Transverse colon (tissue), 4 donors: ENCODE data around the gene TAF6L. TPM values are rescaled to one million over a fixed set of nuclear protein-coding genes. Genes with fewer than 3 reads are reported as not detected.

ENCODE experiments used
- DNase-seq: peaks from one replicate; pipeline ENCODE4 v3.0.0-alpha.2; 2019
- H3K27ac ChIP-seq, 4 donors: fragments of 200-600 bp; sonication (generic); 2 replicates each; pipeline ENCODE4 v1.5.1; 2016 to 2018; ENCODE audit warnings: inconsistent platforms in 4 of 4
- H3K27me3 ChIP-seq: fragments of 200-600 bp; sonication (generic); 2 replicates; pipeline ENCODE4 v1.5.1; 2017; ENCODE audit warnings: inconsistent platforms
- H3K36me3 ChIP-seq, 4 donors: fragments of 200-600 bp; sonication (generic); 2 replicates each; pipeline ENCODE4 v1.5.1; 2017 to 2019; ENCODE audit warnings: inconsistent platforms in 4 of 4
- H3K4me1 ChIP-seq, 4 donors: fragments of 200-600 bp; sonication (generic); 2 replicates each; pipeline ENCODE4 v1.5.1; 2017 to 2020; ENCODE audit warnings: inconsistent platforms in 4 of 4
- H3K4me3 ChIP-seq, 4 donors: fragments of 200-600 bp; sonication (generic); 1 replicate in 1 of 4; 2 replicates in 3 of 4; pipeline versions ENCODE4 v1.5.1 to v1.6.1; 2017 to 2019; ENCODE audit warnings: inconsistent platforms in 4 of 4
- H3K9me3 ChIP-seq, 2 donors: fragments of 200-600 bp; sonication (generic); 2 replicates each; pipeline ENCODE4 v1.5.1; 2017 to 2019; ENCODE audit warnings: inconsistent platforms in 2 of 2
- EP300 ChIP-seq: sonication (generic); formaldehyde crosslinking; IDR thresholded peaks from one replicate; pipeline ENCODE4 v1.6.1; 2017; ENCODE audit warnings: antibody characterized with exemption, low read depth
- POLR2A ChIP-seq: fragments of 450-650 bp; IDR thresholded peaks from one replicate; pipeline ENCODE4 v1.6.1; 2016; ENCODE audit warnings: antibody characterized with exemption, mild to moderate bottlenecking, moderate library complexity
- POLR2AphosphoS5 ChIP-seq, 3 donors: sonication (generic); formaldehyde crosslinking; IDR thresholded peaks; one replicate each; pipeline ENCODE4 v1.6.1; 2016; ENCODE audit warnings: antibody characterized with exemption in 3 of 3
- WGBS, 2 donors: methylation state at CpG; one replicate each; pipeline ENCODE4 v1.1.5; 2018; ENCODE audit warnings: low coverage in 1 of 2; 5-methylcytosine and 5-hydroxymethylcytosine counted together
- in situ Hi-C, 4 donors: fragments of 200-750 bp; cut with MboI; loops; one replicate each; pipeline versions ENCODE4 v1.15.0 to v1.15.1; 2017; ENCODE audit warnings: low sequenced_read_pairs in 3 of 4, low pct_ligation_motif_present in 1 of 4, low pct_unique_long_range_greater_than_20kb in 1 of 4
- intact Hi-C: fragments of 100-400 bp; cut with DNase I; formaldehyde crosslinking; loops from one replicate; pipeline ENCODE4 v1.15.1; 2023; ENCODE audit warnings: low total_unique reads
- total RNA-seq, 4 donors: library from RNA; depleted of rRNA; stranded (reverse); fragments of >200 nt; gene quantifications; one replicate each; pipeline ENCODE4 v1.1.0, GENCODE V29; 2016
- TF ChIP-seq, protein P1 (sequence below), 5 experiments: fragments of 200-600 bp in 3 of 5; fragments of 450-650 bp in 2 of 5; sonication (generic) in 3 of 5; IDR thresholded peaks; 1 replicate in 2 of 5; 2 replicates in 3 of 5; pipeline ENCODE4 v1.5.1; 2016 to 2017; ENCODE audit warnings: antibody characterized with exemption in 5 of 5, inconsistent platforms in 3 of 5, mild to moderate bottlenecking in 2 of 5, moderate library complexity in 1 of 5

TAF6L gene
- total RNA-seq, 4 donors from 2014 or later, result 18.9 to 234 (median 22.8) TPM

DNA sequence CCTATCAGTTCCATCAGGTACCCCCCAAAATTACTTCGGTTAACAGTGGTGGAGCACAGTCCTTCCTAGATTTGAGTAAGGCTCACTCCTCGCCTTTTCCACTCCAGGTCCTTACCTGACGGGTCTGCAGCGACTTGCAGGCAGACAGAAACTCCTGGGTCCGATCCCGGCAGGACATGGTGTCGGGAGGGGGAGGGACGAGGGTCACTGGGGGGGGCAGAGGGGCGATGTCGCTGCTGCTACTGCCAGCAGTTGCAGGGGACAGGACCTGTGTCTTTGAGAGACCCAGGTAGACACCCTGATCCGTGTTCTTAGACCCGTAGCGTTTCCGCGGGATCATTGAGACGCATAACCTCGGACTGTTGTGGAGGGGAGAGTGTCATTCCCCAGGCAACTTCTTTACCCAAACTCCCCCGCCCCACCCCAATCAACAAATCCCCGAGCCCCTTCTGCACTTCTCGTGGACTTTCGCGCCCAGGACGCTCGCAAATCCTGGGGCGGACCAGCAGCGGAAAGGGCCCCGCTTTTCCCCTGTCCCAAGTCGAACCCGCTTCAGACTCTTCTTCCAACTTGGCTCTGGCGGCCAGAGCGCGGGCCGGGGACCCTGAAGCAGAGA lies 59.8 kb downstream of the TAF6L start:
- peak overlapping the region; percentile 81 to 94 (median 90) for H3K4me3 ChIP-seq
- H3K4me1 ChIP-seq, result peaks cover 17 to 36% (median 19%) of the 10 kb centered on the region in 4 donors
- no peak for DNase-seq
- peaks cover 0 to 21% (median 8%) of the 10 kb centered on the region in 4 donors for H3K36me3 ChIP-seq
- no peaks in the 10 kb centered on the region for H3K27me3 ChIP-seq
- in situ Hi-C loops (no loop called here), intact Hi-C loops (no loop called here)
- no peak for TF ChIP-seq POLR2AphosphoS5 (IDR thresholded peaks at IDR 0.05)
- peak overlapping the region; percentile 95 to 98 (median 96) for H3K27ac ChIP-seq
- WGBS, 2 donors, result 0 to 1% methylated on average over 5 to 32 of the region's 33 CpGs
- H3K9me3 ChIP-seq, result no peaks in the 10 kb centered on the region

GRCh38 chr11:62831520-62832335 lies 60.5 kb downstream of the TAF6L start, which contains the start of gene STX5:
Gene STX5 (minus strand): TSS chr11:62832051. CDS start chr11:62831243, 808 bp downstream.
- Histone ChIP-seq H3K4me3 (peak within 1 kb of the TSS; percentile 81 to 94 (median 90)), H3K36me3 (peaks cover 0 to 14% (median 5%) of the 10 kb centered on the region in 4 donors), H3K9me3 (no peaks in the 10 kb centered on the region), H3K4me1 (peaks cover 17 to 36% (median 19%) of the 10 kb centered on the region in 4 donors), H3K27ac (peak within 1 kb of the TSS; percentile 95 to 98 (median 96)), H3K27me3 (no peaks in the 10 kb centered on the region)
- DNase-seq, result peak; percentile 100
- 0% methylated on average over 64 of the region's 65 CpGs; no CpG with 5 or more reads in 1 of the 2 donors for WGBS, 2 donors
- intact Hi-C loops, result no loop called here
- TF ChIP-seq, protein P1, sequence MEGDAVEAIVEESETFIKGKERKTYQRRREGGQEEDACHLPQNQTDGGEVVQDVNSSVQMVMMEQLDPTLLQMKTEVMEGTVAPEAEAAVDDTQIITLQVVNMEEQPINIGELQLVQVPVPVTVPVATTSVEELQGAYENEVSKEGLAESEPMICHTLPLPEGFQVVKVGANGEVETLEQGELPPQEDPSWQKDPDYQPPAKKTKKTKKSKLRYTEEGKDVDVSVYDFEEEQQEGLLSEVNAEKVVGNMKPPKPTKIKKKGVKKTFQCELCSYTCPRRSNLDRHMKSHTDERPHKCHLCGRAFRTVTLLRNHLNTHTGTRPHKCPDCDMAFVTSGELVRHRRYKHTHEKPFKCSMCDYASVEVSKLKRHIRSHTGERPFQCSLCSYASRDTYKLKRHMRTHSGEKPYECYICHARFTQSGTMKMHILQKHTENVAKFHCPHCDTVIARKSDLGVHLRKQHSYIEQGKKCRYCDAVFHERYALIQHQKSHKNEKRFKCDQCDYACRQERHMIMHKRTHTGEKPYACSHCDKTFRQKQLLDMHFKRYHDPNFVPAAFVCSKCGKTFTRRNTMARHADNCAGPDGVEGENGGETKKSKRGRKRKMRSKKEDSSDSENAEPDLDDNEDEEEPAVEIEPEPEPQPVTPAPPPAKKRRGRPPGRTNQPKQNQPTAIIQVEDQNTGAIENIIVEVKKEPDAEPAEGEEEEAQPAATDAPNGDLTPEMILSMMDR (IDR thresholded peaks at IDR 0.05), result no peak
- TF ChIP-seq POLR2A, result peak; percentile 94
- TF ChIP-seq POLR2AphosphoS5 (IDR thresholded peaks at IDR 0.05), result peak; percentile 95 to 96 (median 95)
- in situ Hi-C loops, result no loop called here

DNA sequence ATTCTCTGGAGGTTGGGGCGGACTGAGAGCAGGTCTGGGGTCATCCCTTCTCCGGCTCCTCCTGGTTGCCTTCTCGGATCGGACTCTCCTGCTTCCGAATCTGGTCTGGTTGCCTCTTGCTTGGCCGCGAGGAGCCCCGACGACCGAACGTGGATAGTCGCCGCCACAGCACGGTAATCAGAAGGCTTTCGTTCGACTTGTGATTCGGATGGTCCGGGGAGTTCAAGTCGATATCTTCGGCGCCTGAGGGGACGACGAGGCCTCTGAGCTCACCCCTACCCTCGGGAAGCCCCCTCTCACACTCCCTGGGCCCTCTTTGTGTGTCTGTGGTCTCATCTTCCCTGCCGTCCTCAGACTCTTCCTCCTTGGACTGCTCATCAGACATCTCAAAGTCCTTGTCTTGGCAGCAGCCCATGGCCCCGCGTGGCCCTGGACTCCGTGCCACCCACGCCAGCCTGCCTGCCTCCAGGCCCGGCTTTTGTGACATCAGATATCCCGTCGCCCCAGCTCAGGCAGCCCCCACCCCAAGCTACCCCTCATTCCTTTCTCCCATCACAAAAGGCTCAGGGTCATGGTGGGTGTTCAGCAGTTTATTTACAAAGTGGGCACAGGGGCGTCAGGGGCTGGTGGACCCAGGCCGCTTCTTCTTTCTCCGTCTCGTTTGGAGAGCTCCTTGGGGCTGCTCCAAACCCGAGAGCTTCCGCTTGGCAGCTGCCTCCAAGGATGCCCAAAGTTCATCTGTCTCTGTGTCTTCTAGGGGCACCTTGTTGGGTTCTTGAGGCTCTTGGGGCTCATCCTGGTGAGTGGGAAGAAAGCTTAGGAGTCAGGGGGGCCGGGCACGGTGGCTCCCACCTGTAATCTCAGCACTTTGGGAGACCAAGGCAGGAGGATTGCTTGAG lies 61.4 kb downstream of the TAF6L start, which contains the start of gene TEX54:
Gene TEX54 (minus strand): TSS at position 506 of the 899 bp plus-strand sequence.
- intact Hi-C loops, result no loop called here

DNA sequence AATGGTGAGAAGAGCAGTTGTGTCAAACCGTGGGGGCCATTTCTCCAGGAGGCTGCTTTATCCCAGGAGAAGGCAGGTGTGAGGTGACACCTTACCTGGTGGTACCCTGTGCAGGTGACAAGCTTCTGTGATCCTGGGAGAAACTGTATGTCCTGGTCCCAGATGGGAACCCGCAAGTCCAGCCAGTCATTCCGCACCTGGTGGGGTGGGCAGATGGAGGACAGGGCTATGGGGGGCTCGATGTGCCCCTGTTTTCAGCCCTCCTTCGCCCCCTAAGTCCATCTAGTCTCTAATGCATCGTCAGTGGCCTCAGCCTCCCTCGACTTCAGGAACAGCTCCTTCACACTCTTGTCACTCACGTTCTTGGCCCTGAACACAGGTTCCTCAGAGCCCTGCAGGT lies 64.1 kb downstream of the TAF6L start:
- 85 to 100% methylated on average over 1 to 8 of the region's 8 CpGs for WGBS, 2 donors
- in situ Hi-C loops, result no loop called here
- peaks cover 14 to 38% (median 28%) of the 10 kb centered on the region in 4 donors for H3K4me1 ChIP-seq

More for the DNA sequence above, 61.4 kb downstream of the TAF6L start, which contains the start of gene TEX54:
- 8% methylated on average over 40 of the region's 40 CpGs; no CpG with 5 or more reads in 1 of the 2 donors for WGBS, 2 donors
- TF ChIP-seq POLR2AphosphoS5 (IDR thresholded peaks at IDR 0.05) (no peak), EP300 (no peak), POLR2A (no peak)
- TF ChIP-seq, protein P1 (IDR thresholded peaks at IDR 0.05), result no peak
- Histone ChIP-seq H3K27me3 (no peaks in the 10 kb centered on the region), H3K9me3 (no peaks in the 10 kb centered on the region), H3K4me3 (peak within 1 kb of the TSS; percentile 78 to 94 (median 85)), H3K4me1 (peaks cover 17 to 38% (median 19%) of the 10 kb centered on the region in 4 donors), H3K36me3 (peaks cover 0 to 7% (median 3%) of the 10 kb centered on the region in 4 donors), H3K27ac (peak within 1 kb of the TSS; percentile 95 to 98 (median 96))
- in situ Hi-C loops, result no loop called here
- peak; percentile 43 for DNase-seq

More for the DNA sequence above, 64.1 kb downstream of the TAF6L start:
- Histone ChIP-seq H3K36me3 (peaks cover 0 to 7% (median 3%) of the 10 kb centered on the region in 4 donors), H3K4me3 (no peak overlapping the region), H3K27ac (no peak overlapping the region), H3K9me3 (no peaks in the 10 kb centered on the region), H3K27me3 (no peaks in the 10 kb centered on the region)
- TF ChIP-seq POLR2A (no peak), EP300 (no peak), POLR2AphosphoS5 (IDR thresholded peaks at IDR 0.05) (no peak)
- TF ChIP-seq, protein P1 (IDR thresholded peaks at IDR 0.05), result no peak
- intact Hi-C loops, result no loop called here
- DNase-seq, result no peak
